Immature natural killer cell (primary cell): ENCODE measurements around the gene RBM33. TPM values are rescaled to one million over a fixed set of nuclear protein-coding genes. Genes with fewer than 3 reads are reported as not detected.

Experiments used
- DNase-seq, 3 donors: peaks; one replicate each; pipeline ENCODE4 v3.0.0; 2022; ENCODE audit warnings: mixed read lengths in 1 of 3
- H3K27ac Mint-ChIP-seq, 6 donors: one replicate each; pipeline ENCODE4 v1.8.0; 2020; ENCODE audit warnings: mixed read lengths in 6 of 6, mild to moderate bottlenecking in 5 of 6, inconsistent platforms in 4 of 6, moderate library complexity in 3 of 6
- H3K27me3 Mint-ChIP-seq, 3 donors: one replicate each; pipeline ENCODE4 v1.8.0; 2020 to 2021; ENCODE audit warnings: low read depth in 3 of 3, mild to moderate bottlenecking in 3 of 3, mixed read lengths in 3 of 3, moderate library complexity in 3 of 3, inconsistent platforms in 1 of 3
- H3K36me3 Mint-ChIP-seq, 3 donors: one replicate each; pipeline ENCODE4 v1.8.0; 2020; ENCODE audit warnings: mixed read lengths in 3 of 3, inconsistent platforms in 2 of 3, mild to moderate bottlenecking in 2 of 3
- H3K4me1 Mint-ChIP-seq, 2 donors: one replicate each; pipeline ENCODE4 v1.8.0; 2020; ENCODE audit warnings: inconsistent platforms in 2 of 2, mild to moderate bottlenecking in 2 of 2, mixed read lengths in 2 of 2, moderate library complexity in 1 of 2
- H3K4me3 Mint-ChIP-seq, 5 donors: one replicate each; pipeline ENCODE4 v1.8.0; 2020; ENCODE audit warnings: mild to moderate bottlenecking in 5 of 5, mixed read lengths in 5 of 5, inconsistent platforms in 3 of 5, moderate library complexity in 3 of 5
- H3K9me3 Mint-ChIP-seq, 6 donors: one replicate each; pipeline ENCODE4 v1.8.0; 2020; ENCODE audit warnings: mild to moderate bottlenecking in 6 of 6, mixed read lengths in 6 of 6, inconsistent platforms in 4 of 6, moderate library complexity in 3 of 6
- polyA plus RNA-seq, 3 donors: library from polyadenylated mRNA; unstranded; fragments of 300-500 nt; fragmentation: Illumina TruSeq; gene quantifications; one replicate each; pipeline ENCODE4 v1.2.3, GENCODE V29; 2021

The RBM33 gene, protein sequence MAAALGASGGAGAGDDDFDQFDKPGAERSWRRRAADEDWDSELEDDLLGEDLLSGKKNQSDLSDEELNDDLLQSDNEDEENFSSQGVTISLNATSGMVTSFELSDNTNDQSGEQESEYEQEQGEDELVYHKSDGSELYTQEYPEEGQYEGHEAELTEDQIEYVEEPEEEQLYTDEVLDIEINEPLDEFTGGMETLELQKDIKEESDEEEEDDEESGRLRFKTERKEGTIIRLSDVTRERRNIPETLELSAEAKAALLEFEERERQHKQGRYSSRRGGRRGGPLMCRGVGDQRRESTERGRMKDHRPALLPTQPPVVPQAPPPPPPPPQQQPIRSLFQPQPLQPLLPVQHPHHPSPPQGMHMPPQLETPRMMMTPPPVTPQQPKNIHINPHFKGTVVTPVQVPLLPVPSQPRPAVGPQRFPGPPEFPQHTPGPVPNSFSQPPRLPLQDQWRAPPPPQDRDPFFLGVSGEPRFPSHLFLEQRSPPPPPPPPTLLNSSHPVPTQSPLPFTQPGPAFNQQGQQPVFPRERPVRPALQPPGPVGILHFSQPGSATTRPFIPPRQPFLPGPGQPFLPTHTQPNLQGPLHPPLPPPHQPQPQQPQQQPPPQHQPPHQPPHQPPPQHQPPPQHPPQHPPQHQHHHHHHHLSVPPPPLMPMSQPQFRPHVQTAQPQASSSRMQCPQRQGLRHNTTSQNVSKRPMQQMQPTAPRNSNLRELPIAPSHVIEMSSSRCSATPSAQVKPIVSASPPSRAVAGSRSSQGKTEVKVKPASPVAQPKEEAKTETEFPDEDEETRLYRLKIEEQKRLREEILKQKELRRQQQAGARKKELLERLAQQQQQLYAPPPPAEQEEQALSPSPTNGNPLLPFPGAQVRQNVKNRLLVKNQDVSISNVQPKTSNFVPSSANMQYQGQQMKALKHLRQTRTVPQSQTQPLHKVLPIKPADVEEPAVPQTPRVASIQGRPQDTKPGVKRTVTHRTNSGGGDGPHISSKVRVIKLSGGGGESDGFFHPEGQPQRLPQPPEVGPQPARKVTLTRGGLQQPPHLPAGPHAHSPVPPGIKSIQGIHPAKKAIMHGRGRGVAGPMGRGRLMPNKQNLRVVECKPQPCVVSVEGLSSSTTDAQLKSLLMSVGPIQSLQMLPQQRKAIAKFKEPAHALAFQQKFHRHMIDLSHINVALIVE
- 10 to 100 TPM; 10.9 to 61.5 (median 28.3) TPM for polyA plus RNA-seq

- Mint-ChIP-seq H3K9me3 (peaks cover 0 to 10% (median 4%) of the 10 kb centered on the region in 6 donors), H3K36me3 (peaks cover 19 to 42% (median 41%) of the 10 kb centered on the region in 3 donors), H3K27me3 (peaks cover 6 to 14% (median 9%) of the 10 kb centered on the region in 3 donors), H3K4me1 (peaks cover 47 to 59% of the 10 kb centered on the region in 2 donors), H3K4me3 (peak within 1 kb of the TSS; percentile 97 to 99 (median 98)), H3K27ac (peak within 1 kb of the TSS; percentile 94 to 99 (median 98))
- peak; percentile 84 to 85 (median 84) for DNase-seq
Measured at GRCh38 chr7:155644178-155644970, at the start of gene RBM33. RBM33 (plus strand) TSS chr7:155644661; CDS start chr7:155644877, 216 bp downstream.

- no peak overlapping the region for H3K4me3 Mint-ChIP-seq
- DNase-seq = no peak
- peaks cover 2 to 7% (median 5%) of the 10 kb centered on the region in 3 donors for H3K27me3 Mint-ChIP-seq
- H3K27ac Mint-ChIP-seq = no peak overlapping the region
- no peaks in the 10 kb centered on the region for H3K9me3 Mint-ChIP-seq
- H3K36me3 Mint-ChIP-seq = no peaks in the 10 kb centered on the region
- peaks cover 2 to 6% of the 10 kb centered on the region in 2 donors for H3K4me1 Mint-ChIP-seq
Measured at GRCh38 chr7:155594961-155595366, 49.5 kb upstream of the RBM33 start.

DNA sequence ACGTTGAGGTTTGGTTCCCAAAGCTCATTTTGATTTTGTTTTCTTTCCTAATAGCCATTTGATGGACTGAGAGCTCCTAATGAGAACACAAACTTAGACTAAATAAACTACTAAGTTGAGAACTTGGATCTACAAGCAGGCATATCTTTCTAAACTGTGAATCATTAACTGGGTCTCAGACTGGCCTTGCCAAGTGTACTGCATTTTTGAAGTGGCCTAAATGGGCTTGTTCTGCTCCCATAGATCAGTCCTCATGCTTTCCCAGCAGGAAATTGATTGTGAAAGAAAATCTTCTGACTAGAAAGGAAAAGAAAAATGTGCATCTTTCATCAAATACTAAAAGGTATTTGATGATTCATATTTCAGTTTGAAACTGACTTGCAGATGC is 46.7 kb upstream of the RBM33 start:
- no peaks in the 10 kb centered on the region for H3K36me3 Mint-ChIP-seq

DNA sequence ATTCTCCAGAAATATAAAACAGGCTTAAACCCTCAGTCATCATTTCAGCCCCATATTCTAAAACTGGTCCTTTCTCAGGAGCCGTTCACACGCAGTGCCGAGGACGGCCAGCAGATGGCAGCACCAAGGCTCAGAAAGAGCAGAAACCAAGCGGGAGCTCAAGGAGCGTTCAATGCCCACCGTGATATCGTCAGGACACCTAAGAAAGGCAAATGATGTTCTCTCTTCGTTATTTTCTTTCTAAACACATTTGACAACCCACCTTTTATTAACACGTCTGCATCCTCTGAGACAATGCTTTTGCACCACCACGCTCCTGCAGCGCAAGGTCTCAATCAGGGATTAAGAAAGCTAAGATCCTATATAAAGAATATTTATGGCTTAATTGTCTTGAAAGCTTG is 45.7 kb upstream of the RBM33 start:
- H3K36me3 Mint-ChIP-seq = no peaks in the 10 kb centered on the region
- H3K4me3 Mint-ChIP-seq = peak overlapping the region in 1 of 5 donors; percentile 22
- H3K4me1 Mint-ChIP-seq = peaks cover 2 to 6% of the 10 kb centered on the region in 2 donors
- H3K27me3 Mint-ChIP-seq = peaks cover 2 to 12% (median 5%) of the 10 kb centered on the region in 3 donors
- H3K9me3 Mint-ChIP-seq = no peaks in the 10 kb centered on the region
- H3K27ac Mint-ChIP-seq = no peak overlapping the region
- peak; percentile 61 to 71 (median 66) for DNase-seq

More for the DNA sequence above, 46.7 kb upstream of the RBM33 start:
- H3K27me3 Mint-ChIP-seq = peaks cover 2 to 10% (median 2%) of the 10 kb centered on the region in 3 donors
- no peak overlapping the region for H3K4me3 Mint-ChIP-seq
- no peaks in the 10 kb centered on the region for H3K9me3 Mint-ChIP-seq
- peaks cover 2 to 6% of the 10 kb centered on the region in 2 donors for H3K4me1 Mint-ChIP-seq
- DNase-seq = no peak
- no peak overlapping the region for H3K27ac Mint-ChIP-seq

- Mint-ChIP-seq H3K27ac (no peak overlapping the region), H3K27me3 (peaks cover 2 to 19% (median 12%) of the 10 kb centered on the region in 3 donors), H3K9me3 (no peaks in the 10 kb centered on the region), H3K4me3 (no peak overlapping the region), H3K36me3 (no peaks in the 10 kb centered on the region), H3K4me1 (peaks cover 2 to 6% of the 10 kb centered on the region in 2 donors)
- no peak for DNase-seq
Measured at GRCh38 chr7:155602156-155602555, 42.3 kb upstream of the RBM33 start.

DNA sequence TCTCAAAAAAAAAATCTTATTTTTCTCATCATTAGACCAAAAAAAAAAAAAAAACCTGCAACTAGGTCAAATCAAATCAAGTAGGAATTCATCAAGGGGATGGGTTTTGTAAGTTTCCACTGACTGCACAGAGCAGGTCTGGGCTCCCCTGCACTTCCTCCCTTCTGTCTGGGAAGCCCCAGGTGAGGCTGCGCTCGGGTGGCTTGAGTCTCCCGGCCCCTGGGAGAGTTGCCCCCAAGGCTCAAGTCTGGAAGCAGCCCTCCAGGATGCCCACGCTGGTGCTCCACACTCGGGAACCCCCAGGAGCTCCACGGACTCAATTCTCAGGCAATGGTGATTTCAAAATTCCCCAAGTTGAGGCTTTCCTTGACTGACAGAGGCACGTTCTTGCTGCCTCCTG is 41.7 kb upstream of the RBM33 start:
- Mint-ChIP-seq H3K4me3 (no peak overlapping the region), H3K27me3 (peaks cover 2 to 19% (median 12%) of the 10 kb centered on the region in 3 donors)

DNA sequence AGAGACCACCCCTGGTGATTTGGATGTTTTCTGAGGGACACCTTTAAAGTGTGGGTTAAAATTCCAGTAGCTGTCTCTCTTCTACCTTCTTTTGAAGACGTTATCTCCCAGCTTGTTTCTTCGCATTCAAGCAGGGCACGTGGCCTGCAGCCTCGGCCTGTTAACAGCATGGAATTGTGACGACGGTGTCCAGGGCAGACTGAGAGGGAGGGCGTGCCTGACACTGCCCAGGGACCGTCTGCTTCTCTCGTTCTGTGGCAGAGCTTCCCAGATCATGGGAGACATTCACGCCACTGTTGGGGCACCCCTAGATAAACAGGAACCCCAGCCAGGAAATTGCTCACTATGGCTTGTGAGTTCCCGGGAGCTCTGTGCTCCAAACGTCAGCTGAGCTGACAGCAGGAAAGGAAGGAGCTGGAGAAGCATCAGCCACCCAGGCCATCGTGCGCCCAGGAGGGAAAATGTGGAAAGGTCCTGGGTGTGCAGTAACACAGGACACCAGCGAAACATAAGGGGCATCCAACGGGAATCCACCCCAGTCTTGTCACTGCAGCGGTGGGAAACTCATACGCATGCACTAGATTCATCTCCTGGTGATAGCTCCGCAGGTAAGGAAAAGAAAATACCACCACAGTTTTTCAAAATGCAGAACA is 41.1 kb upstream of the RBM33 start:
- Mint-ChIP-seq H3K27me3 (peaks cover 2 to 19% (median 14%) of the 10 kb centered on the region in 3 donors), H3K9me3 (no peaks in the 10 kb centered on the region), H3K36me3 (no peaks in the 10 kb centered on the region), H3K4me1 (peaks cover 2 to 6% of the 10 kb centered on the region in 2 donors), H3K27ac (no peak overlapping the region), H3K4me3 (no peak overlapping the region)
- no peak for DNase-seq

More for the DNA sequence above, 41.7 kb upstream of the RBM33 start:
- Mint-ChIP-seq H3K4me1 (peaks cover 2 to 6% of the 10 kb centered on the region in 2 donors), H3K27ac (no peak overlapping the region), H3K36me3 (no peaks in the 10 kb centered on the region), H3K9me3 (no peaks in the 10 kb centered on the region)
- no peak for DNase-seq

DNA sequence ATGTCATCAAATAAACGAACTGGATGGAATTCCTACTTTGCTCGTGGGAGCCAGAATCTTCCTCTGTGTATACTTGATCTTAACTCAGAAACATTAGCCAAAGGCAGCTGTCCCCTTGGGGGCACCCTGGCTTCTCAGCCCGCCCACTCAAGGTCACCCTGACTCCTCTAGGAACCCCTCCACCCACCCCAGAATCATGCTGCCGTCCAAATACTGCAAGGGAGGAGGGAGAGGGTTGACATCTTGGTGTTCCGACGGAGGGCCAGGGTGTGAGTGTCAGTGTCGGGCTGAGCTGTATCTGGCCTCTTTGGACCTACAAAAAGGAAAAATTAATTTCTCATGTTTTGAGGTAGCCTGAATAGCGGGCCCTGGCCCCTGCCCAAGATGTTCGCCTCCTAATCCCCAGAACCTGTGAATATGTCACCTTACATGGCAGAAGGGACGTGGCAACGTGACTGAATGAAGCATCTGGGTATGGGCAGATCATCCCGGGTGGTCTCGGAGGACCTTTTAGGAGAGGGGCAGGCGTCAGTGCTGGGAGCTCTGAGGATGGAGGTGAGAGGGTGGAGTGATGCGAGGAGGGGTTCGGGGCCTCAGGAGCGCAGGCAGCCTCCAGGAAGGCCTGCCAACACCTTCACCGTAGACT is 40.5 kb upstream of the RBM33 start:
- Mint-ChIP-seq H3K4me1 (peaks cover 0 to under 1% of the 10 kb centered on the region in 2 donors), H3K9me3 (no peaks in the 10 kb centered on the region), H3K27ac (no peak overlapping the region), H3K36me3 (no peaks in the 10 kb centered on the region), H3K27me3 (peaks cover 0 to 16% (median 10%) of the 10 kb centered on the region in 3 donors), H3K4me3 (no peak overlapping the region)
- DNase-seq = no peak

GRCh38 chr7:155604504-155604997 is 39.9 kb upstream of the RBM33 start:
- no peaks in the 10 kb centered on the region for H3K9me3 Mint-ChIP-seq
- H3K27me3 Mint-ChIP-seq = peaks cover 0 to 16% (median 9%) of the 10 kb centered on the region in 3 donors
- DNase-seq = no peak
- no peak overlapping the region for H3K27ac Mint-ChIP-seq
- no peaks in the 10 kb centered on the region for H3K4me1 Mint-ChIP-seq
- H3K4me3 Mint-ChIP-seq = no peak overlapping the region
- no peaks in the 10 kb centered on the region for H3K36me3 Mint-ChIP-seq

DNA sequence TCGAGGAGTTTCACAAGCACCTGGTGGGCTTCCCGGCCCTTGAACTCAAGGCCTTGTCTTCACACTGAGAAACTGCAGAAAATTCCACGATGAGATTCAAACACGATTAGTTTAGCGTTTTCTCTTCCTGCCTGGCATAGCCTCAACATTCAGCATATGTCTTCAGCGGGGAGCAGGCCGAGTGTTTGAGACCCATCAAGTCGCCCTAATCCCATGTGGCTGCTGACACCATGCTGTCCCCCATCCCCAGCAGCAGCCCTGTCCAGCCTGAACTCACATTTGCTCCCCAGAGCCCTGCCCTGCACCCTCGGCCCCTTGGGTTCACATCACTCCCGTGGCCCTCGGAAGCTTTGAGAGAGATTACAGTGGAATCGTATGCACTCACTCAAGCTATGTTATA is 35.3 kb upstream of the RBM33 start:
- Mint-ChIP-seq H3K9me3 (no peaks in the 10 kb centered on the region), H3K36me3 (no peaks in the 10 kb centered on the region), H3K4me1 (no peaks in the 10 kb centered on the region), H3K27ac (no peak overlapping the region), H3K27me3 (peaks cover 0 to 16% (median 5%) of the 10 kb centered on the region in 3 donors), H3K4me3 (no peak overlapping the region)
- no peak for DNase-seq

- no peak overlapping the region for H3K27ac Mint-ChIP-seq
- H3K4me1 Mint-ChIP-seq = no peaks in the 10 kb centered on the region
- H3K27me3 Mint-ChIP-seq = peaks cover 0 to 8% (median 8%) of the 10 kb centered on the region in 3 donors
- H3K36me3 Mint-ChIP-seq = peaks cover 0 to 6% (median 0%) of the 10 kb centered on the region in 3 donors
- DNase-seq = no peak
- no peak overlapping the region for H3K4me3 Mint-ChIP-seq
- H3K9me3 Mint-ChIP-seq = peaks cover 0 to 5% (median 0%) of the 10 kb centered on the region in 6 donors
Measured at GRCh38 chr7:155610633-155611193, 33.7 kb upstream of the RBM33 start.
